Omental fat pad (tissue), 4 donors: ENCODE measurements around the gene NPNT. TPM values are rescaled to one million over a fixed set of nuclear protein-coding genes. Genes with fewer than 3 reads are reported as not detected.

ENCODE experiments used
- ATAC-seq: fragments of 150-250 bp; one replicate; pipeline ENCODE4 v1.9.1; 2016; ENCODE audit warnings: mild to moderate bottlenecking, moderate library complexity; ENCODE audit not compliant: low FRiP score
- DNase-seq: peaks from one replicate; pipeline ENCODE4 v3.0.0-alpha.2; 2019; ENCODE audit warnings: low spot score
- CTCF ChIP-seq, 3 donors: fragments of 450-650 bp; IDR thresholded peaks; one replicate each; pipeline ENCODE4 v1.5.1; 2016 to 2017; ENCODE audit warnings: antibody characterized with exemption in 3 of 3, mild to moderate bottlenecking in 3 of 3, moderate library complexity in 2 of 3
- total RNA-seq, 4 donors: library from RNA; depleted of rRNA; stranded (reverse); fragments of >200 nt; gene quantifications; one replicate each; pipeline ENCODE4 v1.1.0, GENCODE V29; 2016

NPNT gene
- total RNA-seq, 4 donors from 2014 or later = 7.4 to 40.6 (median 23.2) TPM

- TF ChIP-seq CTCF (IDR thresholded peaks at IDR 0.05) = no peak
- ATAC-seq (no peak), DNase-seq (no peak)
Observed at GRCh38 chr4:105896984-105897775, 1.9 kb downstream of the NPNT start.

- ATAC-seq (no peak), DNase-seq (no peak)
- TF ChIP-seq CTCF (IDR thresholded peaks at IDR 0.05) = no peak
Observed at GRCh38 chr4:105900541-105900940, 5.3 kb downstream of the NPNT start.

GRCh38 chr4:105902550-105903262 is 7.4 kb downstream of the NPNT start:
- ATAC-seq (no peak), DNase-seq (no peak)
- no peak for TF ChIP-seq CTCF (IDR thresholded peaks at IDR 0.05)

GRCh38 chr4:105909787-105910281 is 14.6 kb downstream of the NPNT start:
- no peak for DNase-seq
- ATAC-seq = peak; percentile 62
- TF ChIP-seq CTCF (IDR thresholded peaks at IDR 0.05) = no peak

- TF ChIP-seq CTCF (IDR thresholded peaks at IDR 0.05) = no peak
- ATAC-seq (no peak), DNase-seq (no peak)
Observed at GRCh38 chr4:105911426-105911825, 16.2 kb downstream of the NPNT start.

- ATAC-seq = no peak
- DNase-seq = no peak
- TF ChIP-seq CTCF (IDR thresholded peaks at IDR 0.05) = no peak
Observed at GRCh38 chr4:105912633-105913032, 17.4 kb downstream of the NPNT start.
